ENCODE results near the gene SLC41A3.

Gene SLC41A3

GRCh38 chr3:126058666-126059065 is 25.3 kb downstream of the SLC41A3 start:
- Histone ChIP-seq H3K9me3 (ENCODE audit: control insufficient read depth, insufficient read depth, low read depth, low read length) (no peaks in the 10 kb centered on the region), H3K36me3 (ENCODE audit: control insufficient read depth in 2 of 2, insufficient read depth in 1 of 2, low read length in 2 of 2) (peaks cover 0 to 3% of the 10 kb centered on the region in 2 experiments; a peak in 1 of 3 replicates), H3K27ac (ENCODE audit: extremely low read depth, low read depth, low read length) (no peak overlapping the region), H3K4me1 (ENCODE audit: control insufficient read depth, insufficient read depth, low read length) (no peaks in the 10 kb centered on the region), H3K4me3 (ENCODE audit: low read depth, low read length) (no peak overlapping the region)
- no peak for TF ChIP-seq ZFP69B (tag by site-specific recombination; IDR thresholded peaks at IDR 0.05)
- POLR2A ChIA-PET, result no interaction called here
- CTCF ChIA-PET, result no interaction called here

GRCh38 chr3:126057936-126058335 is 26.0 kb downstream of the SLC41A3 start:
- Histone ChIP-seq H3K36me3 (ENCODE audit: control insufficient read depth in 2 of 2, insufficient read depth in 1 of 2, low read length in 2 of 2) (peaks cover 0 to 3% of the 10 kb centered on the region in 2 experiments; a peak in 1 of 3 replicates), H3K4me1 (ENCODE audit: control insufficient read depth, insufficient read depth, low read length) (no peaks in the 10 kb centered on the region), H3K27ac (ENCODE audit: extremely low read depth, low read depth, low read length) (no peak overlapping the region), H3K9me3 (ENCODE audit: control insufficient read depth, insufficient read depth, low read depth, low read length) (no peaks in the 10 kb centered on the region), H3K4me3 (ENCODE audit: low read depth, low read length) (no peak overlapping the region)
- ChIA-PET POLR2A (no interaction called here), CTCF (no interaction called here)
- no peak for TF ChIP-seq ZNF473 (tag by site-specific recombination; IDR thresholded peaks at IDR 0.05)

GRCh38 chr3:126057501-126057819 is 26.5 kb downstream of the SLC41A3 start:
- POLR2A ChIA-PET, result no interaction called here
- no peak overlapping the region for H3K27ac ChIP-seq (ENCODE audit: extremely low read depth, low read depth, low read length)
- H3K4me1 ChIP-seq (ENCODE audit: control insufficient read depth, insufficient read depth, low read length), result no peaks in the 10 kb centered on the region
- no peaks in the 10 kb centered on the region for H3K9me3 ChIP-seq (ENCODE audit: control insufficient read depth, insufficient read depth, low read depth, low read length)
- peaks cover 0 to 3% of the 10 kb centered on the region in 2 experiments; a peak in 1 of 3 replicates for H3K36me3 ChIP-seq (ENCODE audit: control insufficient read depth in 2 of 2, insufficient read depth in 1 of 2, low read length in 2 of 2)
- CTCF ChIA-PET, result no interaction called here
- no peak for TF ChIP-seq ZNF658 (tag by site-specific recombination; IDR thresholded peaks at IDR 0.05)
- no peak for TF ChIP-seq ZNF394 (tag by site-specific recombination; IDR thresholded peaks at IDR 0.05; ENCODE audit: borderline replicate concordance)
- no peak overlapping the region for H3K4me3 ChIP-seq (ENCODE audit: low read depth, low read length)

- Histone ChIP-seq H3K9me3 (ENCODE audit: control insufficient read depth, insufficient read depth, low read depth, low read length) (no peaks in the 10 kb centered on the region), H3K36me3 (ENCODE audit: control insufficient read depth in 2 of 2, insufficient read depth in 1 of 2, low read length in 2 of 2) (peaks cover 0 to 3% of the 10 kb centered on the region in 2 experiments; a peak in 1 of 3 replicates), H3K27ac (ENCODE audit: extremely low read depth, low read depth, low read length) (no peak overlapping the region), H3K4me1 (ENCODE audit: control insufficient read depth, insufficient read depth, low read length) (no peaks in the 10 kb centered on the region), H3K4me3 (ENCODE audit: low read depth, low read length) (no peak overlapping the region)
- CTCF ChIA-PET, result no interaction called here
- POLR2A ChIA-PET, result no interaction called here
- TF ChIP-seq FEZF1 (tag by site-specific recombination; IDR thresholded peaks at IDR 0.05), result no peak
These were observed 27.0 kb downstream of the SLC41A3 start for GRCh38 chr3:126056681-126057500.

GRCh38 chr3:126056088-126056487 is 27.8 kb downstream of the SLC41A3 start:
- ChIA-PET POLR2A (no interaction called here), CTCF (no interaction called here)
- Histone ChIP-seq H3K36me3 (ENCODE audit: control insufficient read depth in 2 of 2, insufficient read depth in 1 of 2, low read length in 2 of 2) (peaks cover 0 to 3% of the 10 kb centered on the region in 2 experiments; a peak in 1 of 3 replicates), H3K27ac (ENCODE audit: extremely low read depth, low read depth, low read length) (no peak overlapping the region), H3K9me3 (ENCODE audit: control insufficient read depth, insufficient read depth, low read depth, low read length) (no peaks in the 10 kb centered on the region), H3K4me3 (ENCODE audit: low read depth, low read length) (no peak overlapping the region), H3K4me1 (ENCODE audit: control insufficient read depth, insufficient read depth, low read length) (no peaks in the 10 kb centered on the region)
- no peak for TF ChIP-seq KLF9 (tag by site-specific recombination; IDR thresholded peaks at IDR 0.05; ENCODE audit: low read depth)
- no peak for TF ChIP-seq ZBTB1 (tag by site-specific recombination; IDR thresholded peaks at IDR 0.05)
- TF ChIP-seq ZNF302 (tag by site-specific recombination; IDR thresholded peaks at IDR 0.05; ENCODE audit: low read depth), result no peak
- no peak for TF ChIP-seq ZNF391 (tag by site-specific recombination; IDR thresholded peaks at IDR 0.05; ENCODE audit: borderline replicate concordance, low read depth)
- no peak for TF ChIP-seq AEBP2 (tag by site-specific recombination; IDR thresholded peaks at IDR 0.05; ENCODE audit: borderline replicate concordance)
- TF ChIP-seq ZNF514 (tag by site-specific recombination; IDR thresholded peaks at IDR 0.05), result no peak
- no peak for TF ChIP-seq GLIS1 (tag by site-specific recombination; IDR thresholded peaks at IDR 0.05)
- no peak for TF ChIP-seq ZNF510 (tag by site-specific recombination; IDR thresholded peaks at IDR 0.05; ENCODE audit: insufficient replicate concordance)
- no peak for TF ChIP-seq ZNF837 (tag by site-specific recombination; IDR thresholded peaks at IDR 0.05)
- no peak for TF ChIP-seq ZNF677 (tag by site-specific recombination; IDR thresholded peaks at IDR 0.05)
- TF ChIP-seq SETDB1 (IDR thresholded peaks at IDR 0.05; ENCODE audit: insufficient read length, low read length), result no peak
- TF ChIP-seq ZNF423 (tag by site-specific recombination; IDR thresholded peaks at IDR 0.05), result no peak
- no peak for TF ChIP-seq ZNF214 (tag by site-specific recombination; IDR thresholded peaks at IDR 0.05; ENCODE audit: borderline replicate concordance)
- no peak for TF ChIP-seq PBX3 (CRISPR knock-in tag; IDR thresholded peaks at IDR 0.05)
- no peak for TF ChIP-seq SCRT2 (tag by site-specific recombination; IDR thresholded peaks at IDR 0.05)
- no peak for TF ChIP-seq ZSCAN5A (tag by site-specific recombination; IDR thresholded peaks at IDR 0.05)

All from HEK293 (cell line).